Gastroesophageal sphincter (tissue), 4 donors: ENCODE measurements around the gene ARHGAP12. TPM values are rescaled to one million over a fixed set of nuclear protein-coding genes. Genes with fewer than 3 reads are reported as not detected.

Experiments
- ATAC-seq: fragments of 150-250 bp; one replicate; pipeline ENCODE4 v1.9.1; 2016; ENCODE audit warnings: mild to moderate bottlenecking, moderate library complexity
- H3K27ac ChIP-seq, 4 donors: fragments of 200-600 bp; sonication (generic) in 3 of 4; 1 replicate in 3 of 4; 2 replicates in 1 of 4; pipeline ENCODE4 v1.5.1; 2016 to 2019
- H3K27me3 ChIP-seq: fragments of 200-600 bp; sonication (generic); one replicate; pipeline ENCODE4 v1.5.1; 2019
- H3K36me3 ChIP-seq, 2 donors: fragments of 200-600 bp; sonication (generic); one replicate each; pipeline ENCODE4 v1.5.1; 2019; ENCODE audit warnings: control low read depth in 1 of 2
- H3K4me1 ChIP-seq, 3 donors: fragments of 200-600 bp; sonication (generic); 1 replicate in 2 of 3; 2 replicates in 1 of 3; pipeline ENCODE4 v1.5.1; 2016 to 2019; ENCODE audit warnings: control low read depth in 2 of 3
- H3K4me3 ChIP-seq, 2 donors: fragments of 200-600 bp; sonication (generic); one replicate each; pipeline ENCODE4 v1.5.1; 2019; ENCODE audit warnings: mild to moderate bottlenecking in 1 of 2, moderate library complexity in 1 of 2
- H3K9me3 ChIP-seq, 3 donors: fragments of 200-600 bp; sonication (generic); one replicate each; pipeline ENCODE4 v1.5.1; 2017 to 2019; ENCODE audit warnings: control low read depth in 2 of 3
- CTCF ChIP-seq, 4 experiments: fragments of 200-600 bp in 2 of 4; fragments of 450-650 bp in 2 of 4; sonication (generic) in 1 of 4; IDR thresholded peaks; one replicate each; pipeline ENCODE4 v1.5.1; 2017 to 2019; ENCODE audit warnings: antibody characterized with exemption in 4 of 4, mild to moderate bottlenecking in 2 of 4, moderate library complexity in 2 of 4
- EP300 ChIP-seq: sonication (generic); formaldehyde crosslinking; IDR thresholded peaks from one replicate; pipeline ENCODE4 v1.6.1; 2017; ENCODE audit warnings: antibody characterized with exemption, mild to moderate bottlenecking
- POLR2A ChIP-seq, 2 donors: fragments of 450-650 bp; IDR thresholded peaks; one replicate each; pipeline ENCODE4 v1.6.1; 2017; ENCODE audit warnings: antibody characterized with exemption in 2 of 2, mild to moderate bottlenecking in 2 of 2, moderate library complexity in 1 of 2
- POLR2AphosphoS5 ChIP-seq: sonication (generic); formaldehyde crosslinking; IDR thresholded peaks from one replicate; pipeline ENCODE4 v1.6.1; 2017; ENCODE audit warnings: antibody characterized with exemption
- WGBS, 2 donors: methylation state at CpG; one replicate each; pipeline ENCODE4 v1.1.5; 2018; ENCODE audit warnings: low coverage in 1 of 2; 5-methylcytosine and 5-hydroxymethylcytosine counted together
- total RNA-seq, 4 donors: library from RNA; depleted of rRNA; stranded (reverse); fragments of >200 nt; gene quantifications; one replicate each; pipeline ENCODE4 v1.1.0, GENCODE V29; 2016

ARHGAP12 gene
- total RNA-seq, 4 donors from 2014 or later, result 28.0 to 43.1 (median 41.1) TPM

GRCh38 chr10:31778627-31779026 lies 150.0 kb downstream of the ARHGAP12 start:
- Histone ChIP-seq H3K4me3 (no peak overlapping the region), H3K9me3 (no peaks in the 10 kb centered on the region), H3K4me1 (no peaks in the 10 kb centered on the region), H3K27ac (no peak overlapping the region), H3K36me3 (no peaks in the 10 kb centered on the region), H3K27me3 (no peaks in the 10 kb centered on the region)
- ATAC-seq, result no peak
- 89% methylated on average over 2 of the region's 3 CpGs; no CpG with 5 or more reads in 1 of the 2 donors for WGBS, 2 donors
- no peak for TF ChIP-seq POLR2A (IDR thresholded peaks at IDR 0.05)
- TF ChIP-seq POLR2AphosphoS5, result no peak
- TF ChIP-seq EP300, result no peak
- TF ChIP-seq CTCF (IDR thresholded peaks at IDR 0.05), result no peak

- Histone ChIP-seq H3K27me3 (no peaks in the 10 kb centered on the region), H3K9me3 (no peaks in the 10 kb centered on the region), H3K4me1 (no peaks in the 10 kb centered on the region), H3K36me3 (no peaks in the 10 kb centered on the region), H3K27ac (no peak overlapping the region), H3K4me3 (no peak overlapping the region)
- TF ChIP-seq POLR2AphosphoS5, result no peak
- no peak for TF ChIP-seq CTCF (IDR thresholded peaks at IDR 0.05)
- TF ChIP-seq POLR2A (IDR thresholded peaks at IDR 0.05), result no peak
- TF ChIP-seq EP300, result no peak
- ATAC-seq, result no peak
- 90 to 100% methylated on average over 3 to 5 of the region's 5 CpGs for WGBS, 2 donors
Measured at GRCh38 chr10:31776159-31776558, 152.5 kb downstream of the ARHGAP12 start.

GRCh38 chr10:31774928-31775650 lies 153.5 kb downstream of the ARHGAP12 start:
- Histone ChIP-seq H3K27me3 (no peaks in the 10 kb centered on the region), H3K9me3 (no peaks in the 10 kb centered on the region), H3K27ac (no peak overlapping the region), H3K4me3 (no peak overlapping the region), H3K4me1 (no peaks in the 10 kb centered on the region), H3K36me3 (no peaks in the 10 kb centered on the region)
- 94% methylated on average over 7 of the region's 12 CpGs; no CpG with 5 or more reads in 1 of the 2 donors for WGBS, 2 donors
- ATAC-seq, result no peak
- TF ChIP-seq EP300 (no peak), CTCF (IDR thresholded peaks at IDR 0.05) (no peak), POLR2AphosphoS5 (no peak), POLR2A (IDR thresholded peaks at IDR 0.05) (no peak)

GRCh38 chr10:31774299-31774900 lies 154.2 kb downstream of the ARHGAP12 start:
- Histone ChIP-seq H3K27me3 (no peaks in the 10 kb centered on the region), H3K4me3 (no peak overlapping the region), H3K36me3 (no peaks in the 10 kb centered on the region), H3K9me3 (no peaks in the 10 kb centered on the region), H3K4me1 (no peaks in the 10 kb centered on the region), H3K27ac (no peak overlapping the region)
- WGBS, 2 donors, result 65 to 71% methylated on average over 5 to 6 of the region's 12 CpGs
- no peak for ATAC-seq
- no peak for TF ChIP-seq POLR2A (IDR thresholded peaks at IDR 0.05)
- no peak for TF ChIP-seq POLR2AphosphoS5
- no peak for TF ChIP-seq CTCF (IDR thresholded peaks at IDR 0.05)
- no peak for TF ChIP-seq EP300
